GM18505 (cell line): ENCODE data around the gene TACR2.

Experiments used
- ATAC-seq: cut with Tn5 transposase; IDR thresholded peaks from one replicate; pipeline ENCODE4 v1.9.1; 2021; ENCODE audit not compliant: unreplicated experiment
- POLR2A ChIP-seq: IDR thresholded peaks from 4 replicates; pipeline ENCODE4 v1.6.1; 2011; ENCODE audit warnings: borderline replicate concordance; ENCODE audit not compliant: insufficient read depth, insufficient read length; ENCODE audit errors: extremely low read depth

Gene TACR2

GRCh38 chr10:69394020-69394419 is 22.7 kb downstream of the TACR2 start:
- TF ChIP-seq POLR2A: no peak
- ATAC-seq: no peak

GRCh38 chr10:69392481-69393000 is 24.2 kb downstream of the TACR2 start:
- peak; percentile 24 for TF ChIP-seq POLR2A
- peak; percentile 92 for ATAC-seq

GRCh38 chr10:69391158-69391557 is 25.6 kb downstream of the TACR2 start:
- no peak for ATAC-seq
- TF ChIP-seq POLR2A: no peak

GRCh38 chr10:69389827-69390490 is 26.8 kb downstream of the TACR2 start:
- no peak for ATAC-seq
- no peak for TF ChIP-seq POLR2A

GRCh38 chr10:69388488-69388887 is 28.2 kb downstream of the TACR2 start:
- ATAC-seq: no peak
- TF ChIP-seq POLR2A: no peak

- TF ChIP-seq POLR2A: no peak
- ATAC-seq: no peak
These were observed 29.2 kb downstream of the TACR2 start for GRCh38 chr10:69387500-69387899.

GRCh38 chr10:69385454-69386350 is 31.0 kb downstream of the TACR2 start:
- ATAC-seq: no peak
- no peak for TF ChIP-seq POLR2A

- no peak for TF ChIP-seq POLR2A
- no peak for ATAC-seq
These were observed 32.4 kb downstream of the TACR2 start for GRCh38 chr10:69384320-69384719.

- no peak for TF ChIP-seq POLR2A
- no peak for ATAC-seq
These were observed 33.2 kb downstream of the TACR2 start for GRCh38 chr10:69383558-69383957.

GRCh38 chr10:69382382-69383117 is 34.2 kb downstream of the TACR2 start:
- no peak for TF ChIP-seq POLR2A
- ATAC-seq: no peak

- ATAC-seq: no peak
These were observed 36.9 kb downstream of the TACR2 start for GRCh38 chr10:69379800-69380199.

GRCh38 chr10:69377933-69378332 is 38.8 kb downstream of the TACR2 start:
- no peak for ATAC-seq
- TF ChIP-seq POLR2A: no peak

More at GRCh38 chr10:69379800-69380199, 36.9 kb downstream of the TACR2 start:
- TF ChIP-seq POLR2A: no peak

GRCh38 chr10:69377191-69377590 is 39.5 kb downstream of the TACR2 start:
- TF ChIP-seq POLR2A: no peak

More at GRCh38 chr10:69377191-69377590, 39.5 kb downstream of the TACR2 start:
- ATAC-seq: no peak
